Sigmoid colon (tissue), 7 donors: ENCODE results near the gene PAGR1. TPM values are rescaled to one million over a fixed set of nuclear protein-coding genes. Genes with fewer than 3 reads are reported as not detected.
A peak's percentile ranks its signal among the peaks of the same experiment; 100 is the strongest.

Experiments
- DNase-seq: peaks from one replicate; pipeline ENCODE4 v3.0.0-alpha.2; 2019
- H3K27ac ChIP-seq, 4 donors: fragments of 200-600 bp; sonication (generic); one replicate each; pipeline ENCODE4 v1.5.1; 2016 to 2019; ENCODE audit warnings: mild to moderate bottlenecking in 1 of 4
- H3K27me3 ChIP-seq, 3 donors: fragments of 200-600 bp; sonication (generic); one replicate each; pipeline ENCODE4 v1.5.1; 2019; ENCODE audit warnings: mild to moderate bottlenecking in 1 of 3
- H3K36me3 ChIP-seq, 4 donors: fragments of 200-600 bp; sonication (generic); one replicate each; pipeline ENCODE4 v1.5.1; 2016 to 2019
- H3K4me1 ChIP-seq, 4 donors: fragments of 200-600 bp; sonication (generic); one replicate each; pipeline ENCODE4 v1.5.1; 2017 to 2019
- H3K4me3 ChIP-seq, 4 donors: fragments of 200-600 bp; sonication (generic); one replicate each; pipeline ENCODE4 v1.5.1; 2017 to 2019; ENCODE audit warnings: mild to moderate bottlenecking in 2 of 4, moderate library complexity in 1 of 4
- H3K9me3 ChIP-seq, 4 donors: fragments of 200-600 bp in 3 of 4; sonication (generic) in 3 of 4; one replicate each; pipeline versions ENCODE4 v1.5.1 to v1.6.1; 2013 to 2019
- EP300 ChIP-seq, 4 donors: sonication (generic); formaldehyde crosslinking; IDR thresholded peaks; one replicate each; pipeline ENCODE4 v1.6.1; 2017; ENCODE audit warnings: antibody characterized with exemption in 4 of 4
- POLR2A ChIP-seq, 2 donors: fragments of 450-650 bp; IDR thresholded peaks; one replicate each; pipeline ENCODE4 v1.6.1; 2016; ENCODE audit warnings: antibody characterized with exemption in 2 of 2, mild to moderate bottlenecking in 2 of 2, moderate library complexity in 2 of 2
- POLR2AphosphoS5 ChIP-seq, 4 donors: sonication (generic); formaldehyde crosslinking; IDR thresholded peaks; one replicate each; pipeline ENCODE4 v1.6.1; 2017; ENCODE audit warnings: antibody characterized with exemption in 4 of 4
- WGBS, 2 donors: extraction: QIAGEN DNeasy Blood & Tissue Kit; methylation state at CpG; one replicate each; pipeline ENCODE4 v1.1.7; 2013; 5-methylcytosine and 5-hydroxymethylcytosine counted together
- intact Hi-C: fragments of 100-400 bp; cut with DNase I; formaldehyde crosslinking; loops from one replicate; pipeline ENCODE4 v1.15.1; 2023
- polyA plus RNA-seq, 3 donors: library from polyadenylated mRNA; stranded (reverse); fragments of 200-250 nt; gene quantifications; one replicate each; pipeline ENCODE4 v1.2.3, GENCODE V29; 2013
- total RNA-seq, 4 donors: library from RNA; depleted of rRNA; stranded (reverse); fragments of >200 nt; gene quantifications; one replicate each; pipeline ENCODE4 v1.1.0, GENCODE V29; 2016
- TF ChIP-seq, protein P1 (sequence below), 4 experiments: fragments of 450-650 bp in 3 of 4; fragments of 200-600 bp in 1 of 4; IDR thresholded peaks; one replicate each; pipeline ENCODE4 v1.5.1; 2016 to 2019; ENCODE audit warnings: antibody characterized with exemption in 4 of 4, mild to moderate bottlenecking in 3 of 4, moderate library complexity in 2 of 4
- donor health status: healthy with polysubstance abuse.
- donor health status: Bipolar disorder and iron deficiency.
- donor health status: healthy.

PAGR1 gene
- total and polyA plus RNA-seq, 7 donors: 18.5 to 36.6 (median 25.9) TPM

- Histone ChIP-seq H3K4me3 (peak overlapping the region; percentile 41 to 70 (median 60)), H3K27ac (peak overlapping the region; percentile 94 to 97 (median 95)), H3K27me3 (no peaks in the 10 kb centered on the region), H3K36me3 (peaks cover 0 to 22% (median 8%) of the 10 kb centered on the region in 4 donors), H3K4me1 (peaks cover 0 to 71% (median 64%) of the 10 kb centered on the region in 4 donors), H3K9me3 (no peaks in the 10 kb centered on the region)
- 43 to 49% methylated on average over 25 of the region's 25 CpGs for WGBS, 2 donors
- no peak for TF ChIP-seq POLR2AphosphoS5 (IDR thresholded peaks at IDR 0.05)
- no peak for TF ChIP-seq EP300 (IDR thresholded peaks at IDR 0.05)
- TF ChIP-seq, protein P1, sequence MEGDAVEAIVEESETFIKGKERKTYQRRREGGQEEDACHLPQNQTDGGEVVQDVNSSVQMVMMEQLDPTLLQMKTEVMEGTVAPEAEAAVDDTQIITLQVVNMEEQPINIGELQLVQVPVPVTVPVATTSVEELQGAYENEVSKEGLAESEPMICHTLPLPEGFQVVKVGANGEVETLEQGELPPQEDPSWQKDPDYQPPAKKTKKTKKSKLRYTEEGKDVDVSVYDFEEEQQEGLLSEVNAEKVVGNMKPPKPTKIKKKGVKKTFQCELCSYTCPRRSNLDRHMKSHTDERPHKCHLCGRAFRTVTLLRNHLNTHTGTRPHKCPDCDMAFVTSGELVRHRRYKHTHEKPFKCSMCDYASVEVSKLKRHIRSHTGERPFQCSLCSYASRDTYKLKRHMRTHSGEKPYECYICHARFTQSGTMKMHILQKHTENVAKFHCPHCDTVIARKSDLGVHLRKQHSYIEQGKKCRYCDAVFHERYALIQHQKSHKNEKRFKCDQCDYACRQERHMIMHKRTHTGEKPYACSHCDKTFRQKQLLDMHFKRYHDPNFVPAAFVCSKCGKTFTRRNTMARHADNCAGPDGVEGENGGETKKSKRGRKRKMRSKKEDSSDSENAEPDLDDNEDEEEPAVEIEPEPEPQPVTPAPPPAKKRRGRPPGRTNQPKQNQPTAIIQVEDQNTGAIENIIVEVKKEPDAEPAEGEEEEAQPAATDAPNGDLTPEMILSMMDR (IDR thresholded peaks at IDR 0.05): no peak
- no peak for TF ChIP-seq POLR2A (IDR thresholded peaks at IDR 0.05)
- intact Hi-C loops: no loop called here
- DNase-seq: no peak
Observed at GRCh38 chr16:29808219-29808900, 7.6 kb upstream of the PAGR1 start.

- H3K36me3 ChIP-seq: peaks cover 0 to 22% (median 8%) of the 10 kb centered on the region in 4 donors
- intact Hi-C loops: no loop called here
Observed at GRCh38 chr16:29809031-29809747, 6.8 kb upstream of the PAGR1 start.

GRCh38 chr16:29809850-29810698 is 5.9 kb upstream of the PAGR1 start:
- WGBS, 2 donors: 52 to 58% methylated on average over 23 of the region's 23 CpGs
- Histone ChIP-seq H3K36me3 (peaks cover 0 to 22% (median 8%) of the 10 kb centered on the region in 4 donors), H3K27ac (peak overlapping the region; percentile 94 to 97 (median 95)), H3K4me3 (no peak overlapping the region), H3K9me3 (no peaks in the 10 kb centered on the region), H3K4me1 (peaks cover 0 to 78% (median 72%) of the 10 kb centered on the region in 4 donors), H3K27me3 (no peaks in the 10 kb centered on the region)
- TF ChIP-seq POLR2AphosphoS5 (IDR thresholded peaks at IDR 0.05): no peak
- no peak for TF ChIP-seq POLR2A (IDR thresholded peaks at IDR 0.05)
- TF ChIP-seq EP300 (IDR thresholded peaks at IDR 0.05): no peak
- TF ChIP-seq, protein P1 (IDR thresholded peaks at IDR 0.05): no peak
- intact Hi-C loops: loop anchor here (5.0 to 10.0 kb wide), 3 partner anchors 257 to 845 kb away; partner anchors contain the start of genes ALDOA, FBRS, PRR14 and TBX6
- no peak for DNase-seq

More at GRCh38 chr16:29809031-29809747, 6.8 kb upstream of the PAGR1 start:
- H3K27ac ChIP-seq: peak overlapping the region; percentile 94 to 97 (median 95)
- no peaks in the 10 kb centered on the region for H3K9me3 ChIP-seq
- WGBS, 2 donors: 72 to 81% methylated on average over 31 of the region's 31 CpGs
- H3K4me1 ChIP-seq: peaks cover 0 to 75% (median 69%) of the 10 kb centered on the region in 4 donors
- H3K4me3 ChIP-seq: peak overlapping the region in 1 of 4 donors; percentile 59
- TF ChIP-seq POLR2A (IDR thresholded peaks at IDR 0.05) (no peak), EP300 (IDR thresholded peaks at IDR 0.05) (no peak), POLR2AphosphoS5 (IDR thresholded peaks at IDR 0.05) (no peak)
- TF ChIP-seq, protein P1 (IDR thresholded peaks at IDR 0.05): no peak
- no peak for DNase-seq
- H3K27me3 ChIP-seq: no peaks in the 10 kb centered on the region

DNA sequence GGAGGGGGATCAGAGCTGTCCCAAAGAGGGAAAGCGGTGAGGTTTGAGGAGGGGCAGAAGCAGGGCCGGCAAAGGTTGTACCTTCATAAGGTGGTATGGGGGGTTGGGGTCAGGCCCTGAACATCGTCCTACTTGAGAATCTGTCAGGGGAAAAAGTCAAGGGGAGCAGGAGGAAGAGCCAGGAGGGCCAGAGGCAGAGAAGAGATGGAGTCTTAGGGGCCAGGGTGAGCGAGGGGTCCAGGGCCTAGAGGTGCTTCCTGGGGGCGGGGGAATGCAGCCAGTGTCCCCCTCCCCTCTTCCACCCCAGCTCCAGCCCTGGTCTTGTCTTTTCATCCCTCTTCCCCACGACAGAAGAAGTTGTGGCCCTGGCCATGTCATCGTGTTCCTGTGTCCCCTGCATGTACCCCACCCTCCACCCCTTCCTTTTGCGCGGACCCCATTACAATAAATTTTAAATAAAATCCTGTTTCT is 5.2 kb upstream of the PAGR1 start:
- no peaks in the 10 kb centered on the region for H3K27me3 ChIP-seq
- H3K4me3 ChIP-seq: peak overlapping the region in 1 of 4 donors; percentile 66
- WGBS, 2 donors: 23 to 38% methylated on average over 9 of the region's 9 CpGs
- TF ChIP-seq POLR2AphosphoS5 (IDR thresholded peaks at IDR 0.05) (no peak), EP300 (IDR thresholded peaks at IDR 0.05) (no peak), POLR2A (IDR thresholded peaks at IDR 0.05) (no peak)
- TF ChIP-seq, protein P1 (IDR thresholded peaks at IDR 0.05): no peak
- intact Hi-C loops: loop anchor here (5.0 to 10.0 kb wide), 3 partner anchors 257 to 844 kb away; partner anchors contain the start of genes ALDOA, FBRS, PRR14 and TBX6
- H3K36me3 ChIP-seq: peaks cover 0 to 22% (median 8%) of the 10 kb centered on the region in 4 donors
- H3K27ac ChIP-seq: peak overlapping the region; percentile 94 to 97 (median 95)
- no peaks in the 10 kb centered on the region for H3K9me3 ChIP-seq
- H3K4me1 ChIP-seq: peaks cover 0 to 81% (median 75%) of the 10 kb centered on the region in 4 donors
- DNase-seq: no peak
